Chondrocyte (in vitro differentiated cells): ENCODE measurements around the gene TJP2. TPM values are rescaled to one million over a fixed set of nuclear protein-coding genes. Genes with fewer than 3 reads are reported as not detected.

ENCODE experiments used
- DNase-seq: peaks from one replicate; pipeline ENCODE4 v3.0.0; 2021; ENCODE audit warnings: mixed read lengths, low spot score
- H3K27ac Mint-ChIP-seq: one replicate; pipeline ENCODE4 v1.8.0; 2021; ENCODE audit warnings: mild to moderate bottlenecking, moderate library complexity, mixed read lengths; ENCODE audit not compliant: unreplicated experiment
- H3K27me3 Mint-ChIP-seq: 2 replicates; pipeline ENCODE4 v1.8.0; 2021; ENCODE audit warnings: low read depth, mixed read lengths
- H3K36me3 Mint-ChIP-seq: 2 replicates; pipeline ENCODE4 v1.8.0; 2021; ENCODE audit warnings: low read depth, mixed read lengths
- H3K4me1 Mint-ChIP-seq: 2 replicates; pipeline ENCODE4 v1.8.0; 2021; ENCODE audit warnings: low read depth, mild to moderate bottlenecking, mixed read lengths
- H3K4me3 Mint-ChIP-seq: one replicate; pipeline ENCODE4 v1.8.0; 2021; ENCODE audit warnings: mild to moderate bottlenecking, moderate library complexity, mixed read lengths; ENCODE audit not compliant: unreplicated experiment
- H3K9me3 Mint-ChIP-seq: 2 replicates; pipeline ENCODE4 v1.8.0; 2021; ENCODE audit warnings: low read depth, mixed read lengths
- total RNA-seq: library from RNA; stranded (reverse); gene quantifications from 3 replicates; pipeline ENCODE4 v1.2.1, GENCODE V29; 2021
- TF ChIP-seq, protein P1 (sequence below): fragments of 200-600 bp; sonication (generic); IDR thresholded peaks from 2 replicates; pipeline ENCODE4 v1.5.0; 2021; ENCODE audit warnings: antibody characterized with exemption, mild to moderate bottlenecking, moderate library complexity

The TJP2 gene
- total RNA-seq, 1 donor from 2014 or later, result 50.6 TPM

DNA sequence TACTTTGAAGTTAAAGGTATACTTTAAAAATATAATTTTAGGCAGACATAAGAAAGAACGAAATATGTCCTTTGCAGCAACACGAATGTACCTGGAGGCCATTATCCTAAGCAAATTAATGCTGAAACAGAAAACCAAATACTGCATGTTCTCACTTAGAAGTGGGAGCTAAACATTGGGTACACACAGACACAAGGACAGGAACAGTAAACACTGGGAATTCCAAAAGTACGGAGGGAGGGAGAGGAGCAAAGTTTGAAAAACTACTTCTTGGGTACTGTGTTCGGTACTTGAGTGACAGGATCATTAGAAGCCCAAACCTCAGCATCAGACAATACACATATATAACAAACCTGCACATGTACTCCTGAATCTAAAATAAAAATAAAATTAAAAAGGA lies 40.9 kb downstream of the TJP2 start:
- TF ChIP-seq, protein P1, sequence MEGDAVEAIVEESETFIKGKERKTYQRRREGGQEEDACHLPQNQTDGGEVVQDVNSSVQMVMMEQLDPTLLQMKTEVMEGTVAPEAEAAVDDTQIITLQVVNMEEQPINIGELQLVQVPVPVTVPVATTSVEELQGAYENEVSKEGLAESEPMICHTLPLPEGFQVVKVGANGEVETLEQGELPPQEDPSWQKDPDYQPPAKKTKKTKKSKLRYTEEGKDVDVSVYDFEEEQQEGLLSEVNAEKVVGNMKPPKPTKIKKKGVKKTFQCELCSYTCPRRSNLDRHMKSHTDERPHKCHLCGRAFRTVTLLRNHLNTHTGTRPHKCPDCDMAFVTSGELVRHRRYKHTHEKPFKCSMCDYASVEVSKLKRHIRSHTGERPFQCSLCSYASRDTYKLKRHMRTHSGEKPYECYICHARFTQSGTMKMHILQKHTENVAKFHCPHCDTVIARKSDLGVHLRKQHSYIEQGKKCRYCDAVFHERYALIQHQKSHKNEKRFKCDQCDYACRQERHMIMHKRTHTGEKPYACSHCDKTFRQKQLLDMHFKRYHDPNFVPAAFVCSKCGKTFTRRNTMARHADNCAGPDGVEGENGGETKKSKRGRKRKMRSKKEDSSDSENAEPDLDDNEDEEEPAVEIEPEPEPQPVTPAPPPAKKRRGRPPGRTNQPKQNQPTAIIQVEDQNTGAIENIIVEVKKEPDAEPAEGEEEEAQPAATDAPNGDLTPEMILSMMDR, result no peak
- Mint-ChIP-seq H3K27ac (no peak overlapping the region), H3K36me3 (peaks cover 5% of the 10 kb centered on the region), H3K4me3 (no peak overlapping the region), H3K27me3 (no peaks in the 10 kb centered on the region), H3K4me1 (peaks cover 12% of the 10 kb centered on the region), H3K9me3 (no peaks in the 10 kb centered on the region)
- DNase-seq, result no peak

- Mint-ChIP-seq H3K4me3 (no peak overlapping the region), H3K27me3 (no peaks in the 10 kb centered on the region), H3K9me3 (no peaks in the 10 kb centered on the region), H3K4me1 (peaks cover 17% of the 10 kb centered on the region), H3K27ac (no peak overlapping the region), H3K36me3 (peaks cover 11% of the 10 kb centered on the region)
- no peak for DNase-seq
- TF ChIP-seq, protein P1, result no peak
Measured at GRCh38 chr9:69215774-69216485, 41.9 kb downstream of the TJP2 start.

- TF ChIP-seq, protein P1, result no peak
- Mint-ChIP-seq H3K9me3 (no peaks in the 10 kb centered on the region), H3K4me3 (no peak overlapping the region), H3K27me3 (no peaks in the 10 kb centered on the region), H3K4me1 (peaks cover 8% of the 10 kb centered on the region), H3K36me3 (peaks cover 13% of the 10 kb centered on the region), H3K27ac (no peak overlapping the region)
- DNase-seq, result no peak
Measured at GRCh38 chr9:69218166-69218565, 44.1 kb downstream of the TJP2 start.

- Mint-ChIP-seq H3K27me3 (no peaks in the 10 kb centered on the region), H3K9me3 (no peaks in the 10 kb centered on the region), H3K4me1 (peaks cover 10% of the 10 kb centered on the region), H3K27ac (no peak overlapping the region), H3K36me3 (peaks cover 16% of the 10 kb centered on the region), H3K4me3 (no peak overlapping the region)
- TF ChIP-seq, protein P1, result no peak
- no peak for DNase-seq
Measured at GRCh38 chr9:69221036-69221435, 47.0 kb downstream of the TJP2 start.

DNA sequence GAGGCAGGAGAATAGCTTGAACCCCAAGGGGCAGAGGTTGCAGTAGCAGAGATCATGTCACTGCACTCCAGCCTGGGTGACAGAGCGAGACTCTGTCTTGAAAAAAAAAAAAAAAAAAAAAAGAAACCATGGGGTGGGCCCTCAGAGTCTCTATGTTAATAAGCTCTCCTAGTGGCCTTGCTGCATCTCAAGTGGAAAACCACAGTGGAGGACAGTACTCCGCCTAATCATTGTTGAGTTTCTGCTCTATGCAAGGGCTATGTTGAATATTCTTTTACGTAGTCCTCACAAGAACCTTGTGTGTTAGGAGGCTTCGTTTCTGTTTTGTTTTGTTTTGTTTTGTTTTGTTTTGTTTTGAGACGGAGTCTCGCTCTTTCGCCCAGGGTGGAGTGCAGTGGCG lies 48.9 kb downstream of the TJP2 start:
- peaks cover 18% of the 10 kb centered on the region for H3K36me3 Mint-ChIP-seq
- no peak for DNase-seq
- no peak overlapping the region for H3K27ac Mint-ChIP-seq
- no peak overlapping the region for H3K4me3 Mint-ChIP-seq
- peaks cover 10% of the 10 kb centered on the region for H3K4me1 Mint-ChIP-seq
- H3K9me3 Mint-ChIP-seq, result no peaks in the 10 kb centered on the region
- TF ChIP-seq, protein P1, result no peak
- no peaks in the 10 kb centered on the region for H3K27me3 Mint-ChIP-seq
